Nephron (organoid): Measurements from ENCODE around the gene TEX2.

Experiments used
- H3K27ac Mint-ChIP-seq, 3 experiments: 2 replicates each; pipeline ENCODE4 v1.8.0; 2020; ENCODE audit warnings: mixed read lengths in 3 of 3, mild to moderate bottlenecking in 2 of 3, moderate library complexity in 1 of 3
- H3K27me3 Mint-ChIP-seq: 2 replicates; pipeline ENCODE4 v1.8.0; 2021; ENCODE audit warnings: low read depth, mild to moderate bottlenecking, moderate library complexity, mixed read lengths
- H3K36me3 Mint-ChIP-seq: 2 replicates; pipeline ENCODE4 v1.8.0; 2020; ENCODE audit warnings: low read depth, mixed read lengths
- H3K4me1 Mint-ChIP-seq: 2 replicates; pipeline ENCODE4 v1.8.0; 2020; ENCODE audit warnings: mixed read lengths
- H3K4me3 Mint-ChIP-seq, 3 experiments: 2 replicates each; pipeline ENCODE4 v1.8.0; 2020; ENCODE audit warnings: mild to moderate bottlenecking in 3 of 3, mixed read lengths in 3 of 3, moderate library complexity in 2 of 3
- H3K9me3 Mint-ChIP-seq: 2 replicates; pipeline ENCODE4 v1.8.0; 2020; ENCODE audit warnings: mixed read lengths
- TF ChIP-seq, protein P1 (sequence below), 3 experiments: fragments of 200-600 bp; sonication (generic); IDR thresholded peaks; one replicate each; pipeline ENCODE4 v1.5.0; 2021; ENCODE audit warnings: antibody characterized with exemption in 3 of 3; ENCODE audit not compliant: unreplicated experiment in 3 of 3

Gene TEX2

DNA sequence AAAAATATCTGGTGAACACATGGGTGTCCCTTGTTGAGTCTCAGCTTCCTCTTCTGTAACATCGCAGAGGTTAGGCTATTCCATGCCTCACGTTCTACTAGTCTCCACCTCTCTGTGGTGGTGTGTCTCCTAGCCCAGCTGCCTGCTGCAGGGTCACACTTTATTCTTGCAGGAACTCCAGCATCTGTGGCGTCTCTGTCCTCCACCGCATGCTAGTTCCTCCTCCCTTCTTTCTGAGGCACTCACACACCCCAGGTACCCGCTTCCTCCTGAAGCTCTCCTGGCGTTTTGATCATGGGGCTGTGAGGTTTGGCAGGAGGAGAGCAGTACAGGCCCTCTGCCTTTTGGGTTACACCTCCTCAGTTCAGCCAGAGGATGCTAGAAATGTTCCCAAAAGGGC, 9.9 kb upstream of the TEX2 start:
- peaks cover 13% of the 10 kb centered on the region for H3K27me3 Mint-ChIP-seq
- H3K36me3 Mint-ChIP-seq, result no peaks in the 10 kb centered on the region
- H3K4me1 Mint-ChIP-seq, result peaks cover 16% of the 10 kb centered on the region
- H3K27ac Mint-ChIP-seq, result no peak overlapping the region
- no peaks in the 10 kb centered on the region for H3K9me3 Mint-ChIP-seq
- TF ChIP-seq, protein P1, sequence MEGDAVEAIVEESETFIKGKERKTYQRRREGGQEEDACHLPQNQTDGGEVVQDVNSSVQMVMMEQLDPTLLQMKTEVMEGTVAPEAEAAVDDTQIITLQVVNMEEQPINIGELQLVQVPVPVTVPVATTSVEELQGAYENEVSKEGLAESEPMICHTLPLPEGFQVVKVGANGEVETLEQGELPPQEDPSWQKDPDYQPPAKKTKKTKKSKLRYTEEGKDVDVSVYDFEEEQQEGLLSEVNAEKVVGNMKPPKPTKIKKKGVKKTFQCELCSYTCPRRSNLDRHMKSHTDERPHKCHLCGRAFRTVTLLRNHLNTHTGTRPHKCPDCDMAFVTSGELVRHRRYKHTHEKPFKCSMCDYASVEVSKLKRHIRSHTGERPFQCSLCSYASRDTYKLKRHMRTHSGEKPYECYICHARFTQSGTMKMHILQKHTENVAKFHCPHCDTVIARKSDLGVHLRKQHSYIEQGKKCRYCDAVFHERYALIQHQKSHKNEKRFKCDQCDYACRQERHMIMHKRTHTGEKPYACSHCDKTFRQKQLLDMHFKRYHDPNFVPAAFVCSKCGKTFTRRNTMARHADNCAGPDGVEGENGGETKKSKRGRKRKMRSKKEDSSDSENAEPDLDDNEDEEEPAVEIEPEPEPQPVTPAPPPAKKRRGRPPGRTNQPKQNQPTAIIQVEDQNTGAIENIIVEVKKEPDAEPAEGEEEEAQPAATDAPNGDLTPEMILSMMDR (IDR thresholded peaks at IDR 0.05; ENCODE audit: unreplicated experiment in 3 of 3), result no peak
- no peak overlapping the region for H3K4me3 Mint-ChIP-seq

DNA sequence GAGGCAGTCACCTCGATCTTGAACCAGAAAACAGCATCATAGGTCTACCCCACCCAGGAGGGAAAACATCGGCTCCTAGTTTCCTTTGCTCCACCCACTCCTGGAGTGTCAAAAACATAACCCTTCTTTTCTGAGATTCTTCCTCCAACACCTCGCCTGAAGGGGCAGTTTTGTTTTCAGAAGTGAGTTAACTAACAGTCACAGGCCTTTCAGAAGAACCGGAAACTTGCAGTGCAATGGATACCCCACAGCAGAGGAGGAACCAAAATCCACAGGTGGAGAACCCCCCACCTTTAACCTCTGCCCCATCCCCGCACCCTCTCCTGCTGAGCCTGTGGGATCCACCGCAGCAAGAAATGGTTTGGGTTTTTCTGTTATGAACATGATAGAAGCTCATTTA, 7.8 kb upstream of the TEX2 start:
- H3K9me3 Mint-ChIP-seq, result no peaks in the 10 kb centered on the region
- H3K4me3 Mint-ChIP-seq, result no peak overlapping the region
- H3K4me1 Mint-ChIP-seq, result peaks cover 5% of the 10 kb centered on the region
- no peak overlapping the region for H3K27ac Mint-ChIP-seq
- H3K27me3 Mint-ChIP-seq, result peaks cover 22% of the 10 kb centered on the region
- no peaks in the 10 kb centered on the region for H3K36me3 Mint-ChIP-seq
- TF ChIP-seq, protein P1 (IDR thresholded peaks at IDR 0.05; ENCODE audit: unreplicated experiment in 3 of 3), result no peak

DNA sequence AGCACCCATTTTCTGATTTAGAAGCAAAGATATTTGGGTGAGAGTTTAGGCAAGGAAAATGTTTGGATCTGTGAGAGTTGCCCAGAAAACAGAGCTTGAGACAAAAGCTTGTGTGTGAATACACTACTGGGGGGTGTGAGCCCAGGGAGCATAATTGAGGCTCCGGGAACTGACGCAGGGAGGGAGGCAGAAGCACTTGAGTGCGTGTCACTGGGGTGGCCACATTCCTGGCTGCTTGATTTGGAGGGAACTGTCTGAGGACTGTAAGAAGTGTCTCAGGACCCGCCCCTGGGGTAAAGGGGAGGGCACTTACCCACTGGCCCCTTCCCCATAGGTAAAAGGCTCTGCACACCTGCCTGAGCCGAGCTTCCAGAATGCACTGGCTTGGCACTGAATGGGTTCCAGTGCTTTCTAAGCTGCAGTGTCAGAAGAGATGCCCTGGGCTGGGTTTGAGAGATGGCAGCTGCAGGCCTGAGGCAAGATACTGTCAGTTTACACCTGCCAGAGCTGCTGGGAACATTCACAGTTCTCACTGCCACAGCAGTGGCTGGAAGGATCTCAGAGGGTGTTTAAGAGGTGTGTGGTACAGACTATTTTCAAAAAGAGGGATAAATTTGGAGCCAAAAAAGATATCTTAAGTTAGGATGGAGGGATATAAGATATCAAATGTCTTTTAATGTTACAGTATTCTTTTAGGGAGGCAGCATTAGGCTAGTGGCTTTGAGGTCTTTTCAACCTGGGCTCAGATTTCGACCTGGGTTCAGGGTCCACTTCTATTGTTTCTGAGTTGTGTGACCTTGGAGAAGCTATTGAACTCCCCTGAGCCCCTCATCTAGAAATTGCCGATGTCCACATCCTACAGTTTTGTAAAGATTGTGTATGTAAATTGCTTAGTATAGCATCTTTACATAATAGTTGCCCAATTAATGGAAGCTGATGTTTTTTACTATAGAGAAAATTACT, 6.9 kb upstream of the TEX2 start:
- no peak overlapping the region for H3K4me3 Mint-ChIP-seq
- no peak overlapping the region for H3K27ac Mint-ChIP-seq
- H3K36me3 Mint-ChIP-seq, result no peaks in the 10 kb centered on the region
- TF ChIP-seq, protein P1 (IDR thresholded peaks at IDR 0.05; ENCODE audit: unreplicated experiment in 3 of 3), result no peak
- peaks cover 21% of the 10 kb centered on the region for H3K27me3 Mint-ChIP-seq
- peaks cover 5% of the 10 kb centered on the region for H3K4me1 Mint-ChIP-seq
- H3K9me3 Mint-ChIP-seq, result no peaks in the 10 kb centered on the region

DNA sequence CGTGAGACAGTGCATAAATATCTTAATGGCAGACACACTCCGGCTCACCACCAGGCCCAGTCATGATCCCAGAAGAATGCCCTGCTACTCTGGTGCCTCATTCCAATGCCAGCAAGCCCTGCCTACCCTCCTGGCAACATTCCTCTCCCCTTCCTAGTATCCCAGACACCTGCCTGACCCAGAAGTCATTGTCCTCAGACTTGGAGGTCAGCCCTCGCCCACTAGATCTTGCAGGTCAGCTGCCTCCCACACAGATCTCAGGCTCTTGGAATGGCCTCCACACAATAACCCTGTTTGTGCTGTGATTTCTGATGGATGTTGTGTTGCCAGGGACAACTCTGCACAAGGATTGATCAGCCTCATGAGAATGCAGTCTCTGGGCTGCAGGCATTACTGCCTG, 1.8 kb upstream of the TEX2 start:
- H3K27me3 Mint-ChIP-seq, result peaks cover 24% of the 10 kb centered on the region
- H3K27ac Mint-ChIP-seq, result peak overlapping the region in 2 of 3 experiments; percentile 22 to 78
- H3K36me3 Mint-ChIP-seq, result no peaks in the 10 kb centered on the region
- H3K4me3 Mint-ChIP-seq, result peak overlapping the region; percentile 53 to 67 (median 56)
- TF ChIP-seq, protein P1 (IDR thresholded peaks at IDR 0.05; ENCODE audit: unreplicated experiment in 3 of 3), result no peak
- H3K9me3 Mint-ChIP-seq, result no peaks in the 10 kb centered on the region
- peaks cover 25% of the 10 kb centered on the region for H3K4me1 Mint-ChIP-seq

DNA sequence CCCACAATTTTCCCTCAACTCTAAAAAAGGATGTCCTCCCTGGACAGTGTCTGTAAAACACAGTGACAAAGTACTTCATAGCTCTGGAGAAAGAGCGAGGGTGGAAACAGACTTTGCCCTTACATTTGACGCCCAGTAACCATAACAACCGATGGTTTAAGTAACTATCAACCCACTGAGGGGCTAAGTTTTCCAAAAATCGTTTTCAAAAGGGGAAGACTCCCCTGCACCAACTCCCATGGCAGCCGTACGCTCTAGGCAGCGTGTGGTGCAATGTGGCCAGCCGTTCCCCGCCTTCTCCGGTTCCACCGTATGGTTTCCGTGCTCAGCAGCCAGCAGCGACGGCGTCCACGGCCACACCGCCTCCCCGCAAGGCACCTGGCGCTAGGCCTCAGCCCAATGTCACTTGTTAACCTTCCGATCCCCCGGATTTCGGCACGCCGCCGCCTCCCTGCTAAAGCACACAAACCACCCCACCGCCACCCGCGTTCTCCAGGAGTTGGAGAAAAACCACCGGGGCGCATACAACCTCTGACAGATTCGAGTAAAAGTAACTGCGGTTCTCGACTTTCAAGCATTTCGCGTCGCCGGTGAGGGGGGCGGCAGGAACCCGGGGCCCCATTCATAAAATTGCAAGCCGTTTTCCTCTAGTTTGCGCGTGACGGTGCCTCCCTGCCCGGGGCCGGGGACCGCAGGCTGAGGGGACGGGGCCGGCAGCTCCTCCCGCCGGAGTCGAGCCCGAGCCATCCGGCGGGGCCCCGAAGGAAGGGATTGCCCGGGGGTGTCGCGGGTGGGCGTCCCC, 661 bp downstream of the TEX2 start:
- H3K4me1 Mint-ChIP-seq, result peaks cover 29% of the 10 kb centered on the region

More for the DNA sequence above, 661 bp downstream of the TEX2 start:
- Mint-ChIP-seq H3K36me3 (no peaks in the 10 kb centered on the region), H3K27ac (peak overlapping the region; percentile 59 to 83 (median 80)), H3K27me3 (peaks cover 14% of the 10 kb centered on the region), H3K9me3 (no peaks in the 10 kb centered on the region), H3K4me3 (peak overlapping the region; percentile 90 to 97 (median 94))
- TF ChIP-seq, protein P1 (IDR thresholded peaks at IDR 0.05; ENCODE audit: unreplicated experiment in 3 of 3), result no peak
